Activated T-helper 17 cell treated with anti-CD3 and anti-CD28 coated beads, Interleukin-2, amount 50 U/mL, for 72 hours (primary cell): ENCODE results near the gene IVNS1ABP. TPM values are rescaled to one million over a fixed set of nuclear protein-coding genes. Genes with fewer than 3 reads are reported as not detected.

Source experiments
- ATAC-seq: fragments of 150-1000 bp; cut with Tn5 transposase; replicated peaks from 2 replicates; pipeline ENCODE4 v1.10.0; 2021; ENCODE audit warnings: mild to moderate bottlenecking, moderate library complexity
- H3K27ac Mint-ChIP-seq: one replicate; pipeline ENCODE4 v1.8.0; 2022; ENCODE audit warnings: mixed read lengths
- H3K27me3 Mint-ChIP-seq: one replicate; pipeline ENCODE4 v1.8.0; 2022; ENCODE audit warnings: mixed read lengths
- H3K36me3 Mint-ChIP-seq: one replicate; pipeline ENCODE4 v1.8.0; 2022; ENCODE audit warnings: low read depth, mild to moderate bottlenecking, mixed read lengths
- H3K4me1 Mint-ChIP-seq: one replicate; pipeline ENCODE4 v1.8.0; 2022; ENCODE audit warnings: mixed read lengths
- H3K4me3 Mint-ChIP-seq: one replicate; pipeline ENCODE4 v1.8.0; 2022; ENCODE audit warnings: mild to moderate bottlenecking, mixed read lengths
- H3K9me3 Mint-ChIP-seq: one replicate; pipeline ENCODE4 v1.8.0; 2022; ENCODE audit warnings: mixed read lengths
- total RNA-seq, 2 donors: library from RNA; stranded (reverse); gene quantifications; one replicate each; pipeline ENCODE4 v1.2.3, GENCODE V29; 2022

Gene IVNS1ABP
- total RNA-seq, 2 donors from 2014 or later: 215 to 269 TPM

DNA sequence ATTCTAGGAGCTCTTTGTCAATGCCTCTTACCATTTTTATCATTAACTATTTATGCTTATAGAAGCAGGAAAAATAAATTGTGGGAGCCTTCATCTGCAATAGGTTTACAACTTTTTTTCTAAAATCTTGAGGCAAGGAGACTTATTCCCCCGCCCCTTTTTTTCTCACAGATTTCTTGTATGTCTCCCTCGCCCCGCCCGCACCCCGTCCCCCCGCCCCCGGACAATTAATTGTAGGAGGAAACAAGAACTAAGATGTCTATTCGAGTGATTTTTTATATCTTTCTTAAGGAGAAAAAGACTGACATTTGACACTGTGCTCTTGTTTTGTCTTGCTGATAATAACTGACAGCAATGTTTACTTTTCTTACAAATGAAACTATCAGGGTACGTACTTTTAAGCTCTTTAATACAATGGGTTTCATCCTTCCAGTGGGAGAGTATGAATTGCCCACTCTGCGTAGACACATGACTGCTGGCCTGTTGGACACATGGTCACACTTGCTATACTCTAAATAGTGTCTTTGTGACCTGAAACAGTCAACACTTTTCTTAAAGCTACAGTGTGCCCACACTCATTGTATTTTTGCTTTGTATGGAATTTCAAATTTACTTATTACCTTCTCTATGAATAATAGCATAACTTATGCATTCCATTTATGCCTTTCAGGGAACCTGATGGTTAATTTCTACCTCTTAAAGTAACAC is 1.5 kb upstream of the IVNS1ABP start:
- peaks cover 36% of the 10 kb centered on the region for H3K4me1 Mint-ChIP-seq
- H3K9me3 Mint-ChIP-seq: peaks cover 13% of the 10 kb centered on the region
- peak overlapping the region; percentile 100 for H3K27ac Mint-ChIP-seq
- H3K36me3 Mint-ChIP-seq: peaks cover 75% of the 10 kb centered on the region
- ATAC-seq: no peak
- H3K27me3 Mint-ChIP-seq: no peaks in the 10 kb centered on the region
- peak overlapping the region; percentile 96 for H3K4me3 Mint-ChIP-seq

GRCh38 chr1:185317886-185318310 is 855 bp upstream of the IVNS1ABP start:
- H3K4me3 Mint-ChIP-seq: peak overlapping the region; percentile 96
- peak overlapping the region; percentile 100 for H3K27ac Mint-ChIP-seq
- peaks cover 42% of the 10 kb centered on the region for H3K4me1 Mint-ChIP-seq
- peak; percentile 57 for ATAC-seq
- H3K9me3 Mint-ChIP-seq: peaks cover 13% of the 10 kb centered on the region
- no peaks in the 10 kb centered on the region for H3K27me3 Mint-ChIP-seq
- peaks cover 82% of the 10 kb centered on the region for H3K36me3 Mint-ChIP-seq

DNA sequence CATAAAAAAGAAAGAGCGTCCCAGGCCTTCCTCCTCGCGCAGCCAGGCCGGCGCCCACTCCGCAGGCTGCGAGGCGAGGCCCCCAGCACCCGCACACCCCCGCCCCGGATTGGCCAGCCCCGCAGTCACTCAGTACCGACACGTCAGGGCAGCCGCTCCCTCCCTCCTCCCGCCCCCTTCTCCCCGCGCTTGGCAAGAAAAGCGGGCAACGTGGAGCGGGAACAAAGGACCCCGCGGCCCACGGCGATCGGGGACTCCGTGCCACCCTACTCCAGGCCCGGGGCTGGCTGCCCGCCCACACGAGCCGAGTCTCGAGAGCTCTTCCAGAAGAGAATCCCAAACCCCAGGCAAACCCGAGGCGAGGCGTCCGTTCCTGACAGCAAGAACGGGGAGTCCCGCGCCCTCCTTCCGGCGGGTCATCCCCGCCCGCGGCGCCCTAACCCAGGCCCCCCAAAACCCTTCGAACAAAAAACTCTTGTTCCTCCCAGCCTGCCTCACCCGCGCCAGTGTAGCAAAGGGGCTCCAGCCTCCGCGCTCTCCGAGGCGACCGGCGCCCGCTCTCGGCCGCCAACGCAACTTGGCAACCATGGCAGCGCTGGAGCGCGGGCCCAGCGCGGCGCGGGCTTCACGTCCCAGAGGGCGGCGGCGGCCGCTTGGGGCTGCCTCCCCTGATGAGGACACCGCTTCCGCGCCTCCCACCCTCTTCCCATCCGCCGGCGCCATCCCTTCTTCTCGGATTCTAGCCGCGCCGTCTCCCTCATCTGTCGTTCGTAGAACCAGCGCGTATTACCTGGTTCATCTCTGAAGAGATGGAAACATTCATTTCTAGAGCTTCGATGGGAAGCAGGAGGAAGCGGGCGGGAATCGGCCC is 645 bp downstream of the IVNS1ABP start:
- H3K9me3 Mint-ChIP-seq: peaks cover 13% of the 10 kb centered on the region
- peak; percentile 59 for ATAC-seq
- H3K4me3 Mint-ChIP-seq: peak overlapping the region; percentile 96
- H3K27ac Mint-ChIP-seq: peak overlapping the region; percentile 100
- no peaks in the 10 kb centered on the region for H3K27me3 Mint-ChIP-seq
- peaks cover 96% of the 10 kb centered on the region for H3K36me3 Mint-ChIP-seq
- H3K4me1 Mint-ChIP-seq: peaks cover 51% of the 10 kb centered on the region

DNA sequence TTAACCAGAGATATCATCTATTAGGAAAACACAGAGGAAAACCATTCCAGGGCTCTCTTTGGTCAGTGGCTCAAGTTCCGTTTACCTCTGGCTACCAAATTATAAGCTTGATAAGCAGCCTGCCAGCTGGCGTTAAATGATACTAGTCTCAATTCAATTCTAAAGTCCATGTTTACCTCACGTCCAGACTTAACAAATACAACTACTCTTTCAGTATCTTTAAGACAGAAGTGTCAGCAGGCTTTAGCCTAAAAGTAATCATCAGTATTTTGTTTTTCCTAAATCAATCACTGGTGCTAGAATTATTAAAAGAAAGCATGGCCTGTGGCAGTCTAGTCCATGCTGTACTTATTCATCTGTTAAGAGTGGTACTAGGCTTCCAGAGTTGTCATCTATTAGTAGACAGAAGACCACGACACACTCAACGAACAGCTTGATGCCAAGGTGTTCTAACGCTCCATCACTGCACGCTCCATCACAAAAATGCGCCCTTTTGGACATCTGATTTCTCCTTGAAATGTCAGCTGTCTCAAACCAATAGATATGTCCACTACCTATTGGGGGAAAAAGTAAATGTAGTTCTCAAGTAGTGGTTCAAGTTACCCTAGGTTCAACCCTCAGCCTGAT is 1.5 kb downstream of the IVNS1ABP start:
- peak overlapping the region; percentile 100 for H3K27ac Mint-ChIP-seq
- peak overlapping the region; percentile 96 for H3K4me3 Mint-ChIP-seq
- no peak for ATAC-seq
- no peaks in the 10 kb centered on the region for H3K27me3 Mint-ChIP-seq
- peaks cover 96% of the 10 kb centered on the region for H3K36me3 Mint-ChIP-seq
- peaks cover 5% of the 10 kb centered on the region for H3K9me3 Mint-ChIP-seq
- H3K4me1 Mint-ChIP-seq: peaks cover 47% of the 10 kb centered on the region

GRCh38 chr1:185314411-185314810 is 2.6 kb downstream of the IVNS1ABP start:
- no peak for ATAC-seq
- peak overlapping the region; percentile 100 for H3K27ac Mint-ChIP-seq
- H3K4me3 Mint-ChIP-seq: peak overlapping the region; percentile 96
- H3K9me3 Mint-ChIP-seq: peaks cover 5% of the 10 kb centered on the region
- H3K4me1 Mint-ChIP-seq: peaks cover 40% of the 10 kb centered on the region
- H3K27me3 Mint-ChIP-seq: no peaks in the 10 kb centered on the region
- H3K36me3 Mint-ChIP-seq: peaks cover 100% of the 10 kb centered on the region

- ATAC-seq: no peak
- Mint-ChIP-seq H3K9me3 (no peaks in the 10 kb centered on the region), H3K4me3 (peak overlapping the region; percentile 96), H3K36me3 (peaks cover 100% of the 10 kb centered on the region), H3K4me1 (peaks cover 33% of the 10 kb centered on the region), H3K27me3 (no peaks in the 10 kb centered on the region), H3K27ac (peak overlapping the region; percentile 100)
These were observed 4.5 kb downstream of the IVNS1ABP start for GRCh38 chr1:185312361-185313138.

DNA sequence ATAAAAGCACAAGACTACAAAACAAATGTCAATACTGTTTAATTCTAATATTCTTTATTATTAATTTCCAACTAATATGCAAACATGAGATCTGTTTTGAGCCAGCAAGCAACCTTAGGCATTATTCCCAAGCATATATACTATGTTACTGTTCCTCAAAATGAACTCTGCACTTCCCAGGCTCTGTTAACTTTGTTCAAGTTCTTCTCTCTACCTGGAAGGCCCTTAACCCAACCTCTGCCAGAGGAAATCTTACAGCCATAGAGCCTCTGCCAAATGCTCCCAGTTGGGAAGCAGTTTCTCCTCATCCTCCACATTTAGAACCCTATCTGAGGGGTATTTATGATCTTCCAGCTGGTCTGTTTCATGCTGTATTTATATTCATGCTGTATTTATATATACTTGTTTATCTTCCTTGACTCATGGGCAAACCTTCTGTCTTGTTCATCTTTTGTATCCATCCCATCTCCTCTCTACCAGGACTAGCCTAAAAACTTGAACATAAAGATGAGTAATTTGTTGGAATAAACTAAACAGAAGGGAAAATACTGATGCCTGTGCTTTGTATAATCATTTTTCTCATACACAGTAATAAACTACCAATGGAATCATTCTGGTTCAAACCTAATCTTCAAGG is 5.3 kb downstream of the IVNS1ABP start:
- Mint-ChIP-seq H3K4me1 (peaks cover 33% of the 10 kb centered on the region), H3K27ac (peak overlapping the region; percentile 100), H3K36me3 (peaks cover 100% of the 10 kb centered on the region), H3K4me3 (peak overlapping the region; percentile 96), H3K9me3 (no peaks in the 10 kb centered on the region), H3K27me3 (no peaks in the 10 kb centered on the region)
- no peak for ATAC-seq

- Mint-ChIP-seq H3K27me3 (no peaks in the 10 kb centered on the region), H3K27ac (no peak overlapping the region), H3K9me3 (no peaks in the 10 kb centered on the region), H3K4me3 (no peak overlapping the region), H3K4me1 (peaks cover 31% of the 10 kb centered on the region), H3K36me3 (peaks cover 100% of the 10 kb centered on the region)
- ATAC-seq: no peak
These were observed 7.5 kb downstream of the IVNS1ABP start for GRCh38 chr1:185309566-185309965.

- H3K4me1 Mint-ChIP-seq: peaks cover 20% of the 10 kb centered on the region
- no peak for ATAC-seq
- peak overlapping the region; percentile 72 for H3K27ac Mint-ChIP-seq
- peaks cover 100% of the 10 kb centered on the region for H3K36me3 Mint-ChIP-seq
- no peak overlapping the region for H3K4me3 Mint-ChIP-seq
- H3K27me3 Mint-ChIP-seq: no peaks in the 10 kb centered on the region
- H3K9me3 Mint-ChIP-seq: no peaks in the 10 kb centered on the region
These were observed 8.9 kb downstream of the IVNS1ABP start for GRCh38 chr1:185308126-185308525.

- peaks cover 10% of the 10 kb centered on the region for H3K4me1 Mint-ChIP-seq
- no peak for ATAC-seq
- H3K9me3 Mint-ChIP-seq: no peaks in the 10 kb centered on the region
- H3K27me3 Mint-ChIP-seq: no peaks in the 10 kb centered on the region
- H3K36me3 Mint-ChIP-seq: peaks cover 100% of the 10 kb centered on the region
- H3K27ac Mint-ChIP-seq: peak overlapping the region; percentile 48
- H3K4me3 Mint-ChIP-seq: no peak overlapping the region
These were observed 11.6 kb downstream of the IVNS1ABP start for GRCh38 chr1:185305419-185305818.

DNA sequence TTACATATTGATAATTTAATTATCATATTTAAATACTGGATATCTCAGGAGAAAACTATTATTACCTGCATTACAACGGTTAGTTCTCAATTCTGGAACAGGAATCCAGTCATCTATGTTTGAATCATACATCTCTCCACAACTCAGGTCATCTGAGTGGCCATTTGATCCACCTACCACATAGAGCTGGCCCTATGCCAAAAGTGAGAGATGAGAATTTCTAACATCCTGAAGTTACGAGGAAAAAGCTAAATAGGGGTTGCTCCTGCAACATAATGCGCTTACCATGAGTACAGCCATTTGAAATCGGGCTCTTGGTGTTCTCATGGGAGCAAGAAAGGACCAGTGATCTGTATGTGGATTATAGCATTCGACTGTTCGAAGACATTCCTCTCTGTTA is 16.9 kb downstream of the IVNS1ABP start:
- Mint-ChIP-seq H3K9me3 (no peaks in the 10 kb centered on the region), H3K4me3 (no peak overlapping the region), H3K27ac (no peak overlapping the region), H3K27me3 (no peaks in the 10 kb centered on the region), H3K36me3 (peaks cover 100% of the 10 kb centered on the region), H3K4me1 (peaks cover 9% of the 10 kb centered on the region)
- no peak for ATAC-seq

DNA sequence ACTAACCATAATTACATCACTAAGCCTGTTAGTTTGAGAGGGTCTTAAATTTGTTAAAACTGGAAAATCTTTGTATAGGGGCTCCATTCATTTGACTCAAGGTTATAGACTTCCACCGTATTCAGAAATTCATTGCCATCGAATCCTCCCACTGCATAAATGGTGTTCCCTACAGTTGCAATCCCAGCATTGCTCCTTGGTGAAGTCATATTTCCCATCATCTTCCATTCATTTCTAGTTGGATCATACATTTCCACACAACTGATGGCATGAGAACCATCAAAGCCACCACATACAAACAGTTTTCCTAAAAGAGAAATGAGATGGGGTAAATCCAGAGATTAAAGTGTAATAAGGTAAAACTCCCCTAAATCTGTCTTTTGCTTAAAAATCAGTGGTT is 19.1 kb downstream of the IVNS1ABP start:
- no peak for ATAC-seq
- Mint-ChIP-seq H3K9me3 (no peaks in the 10 kb centered on the region), H3K4me1 (peaks cover 5% of the 10 kb centered on the region), H3K27ac (peak overlapping the region; percentile 31), H3K27me3 (no peaks in the 10 kb centered on the region), H3K4me3 (no peak overlapping the region), H3K36me3 (peaks cover 99% of the 10 kb centered on the region)

GRCh38 chr1:185295091-185295490 is 22.0 kb downstream of the IVNS1ABP start:
- Mint-ChIP-seq H3K4me1 (peaks cover 5% of the 10 kb centered on the region), H3K36me3 (peaks cover 84% of the 10 kb centered on the region), H3K27me3 (no peaks in the 10 kb centered on the region), H3K27ac (peak overlapping the region; percentile 37), H3K4me3 (no peak overlapping the region), H3K9me3 (no peaks in the 10 kb centered on the region)
- no peak for ATAC-seq
